Stomach (tissue), 9 donors: ENCODE results near the gene TMEM35A. TPM values are rescaled to one million over a fixed set of nuclear protein-coding genes. Genes with fewer than 3 reads are reported as not detected.

Source experiments
- DNase-seq, 2 donors: peaks; one replicate each; pipeline versions ENCODE4 v3.0.0 to v3.0.0-alpha.2; 2013 to 2019
- H3K27ac ChIP-seq, 5 donors: fragments of 200-600 bp in 4 of 5; sonication (generic) in 4 of 5; one replicate each; pipeline ENCODE4 v1.5.1; 2013 to 2019; ENCODE audit warnings: mild to moderate bottlenecking in 1 of 5, moderate library complexity in 1 of 5
- H3K27me3 ChIP-seq, 3 donors: fragments of 200-600 bp; sonication (generic); one replicate each; pipeline ENCODE4 v1.5.1; 2017 to 2019; ENCODE audit warnings: mixed run types in 1 of 3
- H3K36me3 ChIP-seq, 4 donors: fragments of 200-600 bp; sonication (generic); 1 replicate in 3 of 4; 2 replicates in 1 of 4; pipeline ENCODE4 v1.5.1; 2016 to 2019
- H3K4me1 ChIP-seq, 4 donors: fragments of 200-600 bp; sonication (generic); one replicate each; pipeline ENCODE4 v1.5.1; 2016 to 2019
- H3K4me3 ChIP-seq, 4 donors: fragments of 200-600 bp; sonication (generic) in 3 of 4; one replicate each; pipeline ENCODE4 v1.5.1; 2016 to 2019; ENCODE audit warnings: mild to moderate bottlenecking in 1 of 4
- H3K9me3 ChIP-seq, 4 donors: fragments of 200-600 bp; sonication (generic); one replicate each; pipeline ENCODE4 v1.5.1; 2016 to 2019
- CTCF ChIP-seq, 7 experiments: fragments of 450-650 bp in 4 of 7; fragments of 200-600 bp in 3 of 7; sonication (generic) in 3 of 7; IDR thresholded peaks; one replicate each; pipeline ENCODE4 v1.5.1; 2016 to 2019; ENCODE audit warnings: antibody characterized with exemption in 7 of 7, control low read depth in 2 of 7, mild to moderate bottlenecking in 1 of 7
- EP300 ChIP-seq: sonication (generic); formaldehyde crosslinking; IDR thresholded peaks from one replicate; pipeline ENCODE4 v1.6.1; 2017; ENCODE audit warnings: antibody characterized with exemption
- POLR2A ChIP-seq, 4 donors: fragments of 450-650 bp; IDR thresholded peaks; one replicate each; pipeline ENCODE4 v1.6.1; 2016; ENCODE audit warnings: antibody characterized with exemption in 4 of 4, control low read depth in 2 of 4, mild to moderate bottlenecking in 1 of 4, moderate library complexity in 1 of 4
- POLR2AphosphoS5 ChIP-seq, 3 donors: sonication (generic); formaldehyde crosslinking; IDR thresholded peaks; one replicate each; pipeline ENCODE4 v1.6.1; 2016; ENCODE audit warnings: antibody characterized with exemption in 3 of 3
- WGBS, 5 donors: extraction: QIAGEN DNeasy Blood & Tissue Kit in 3 of 5; methylation state at CpG; one replicate each; pipeline versions ENCODE4 v1.1.5 to v1.1.7; 2013 to 2018; 5-methylcytosine and 5-hydroxymethylcytosine counted together
- intact Hi-C: fragments of 100-400 bp; cut with DNase I; formaldehyde crosslinking; loops from one replicate; pipeline ENCODE4 v1.15.1; 2023; ENCODE audit warnings: low total_unique reads
- polyA plus RNA-seq, 3 donors: library from polyadenylated mRNA; stranded (reverse); fragments of 200-250 nt; gene quantifications; one replicate each; pipeline ENCODE4 v1.2.3, GENCODE V29; 2013
- total RNA-seq, 5 donors: library from RNA; depleted of rRNA; stranded (reverse); fragments of >200 nt; gene quantifications; one replicate each; pipeline versions ENCODE4 v1.1.0 to v1.2.3, GENCODE V29; 2014 to 2016
- donor health status: healthy with polysubstance abuse.
- donor health status: Bipolar disorder and iron deficiency.
- donor health status: healthy.

The TMEM35A gene
- total and polyA plus RNA-seq, 8 donors, result 0.29 to 5.4 (median 4.1) TPM; not detected in 2

DNA sequence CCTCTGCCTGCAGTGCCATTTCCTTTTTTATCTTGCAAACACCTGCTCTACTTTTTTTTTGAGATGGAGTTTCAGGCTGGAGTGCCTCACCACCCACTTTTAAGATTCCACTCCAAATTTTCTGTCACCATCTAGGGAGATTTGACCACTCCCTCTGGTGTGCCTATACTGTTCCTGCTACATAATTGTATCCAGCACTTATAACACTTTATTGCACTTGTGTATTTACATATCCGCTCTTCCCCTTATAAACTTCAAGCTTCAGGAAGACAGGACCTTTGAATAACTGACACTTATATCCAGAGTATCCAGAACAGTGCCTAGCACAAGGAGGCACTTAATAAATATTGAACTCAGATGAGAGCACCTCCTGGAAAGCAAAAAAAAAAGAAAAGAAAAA is 13.1 kb downstream of the TMEM35A start:
- Histone ChIP-seq H3K27ac (no peak overlapping the region), H3K36me3 (no peaks in the 10 kb centered on the region), H3K4me3 (no peak overlapping the region), H3K9me3 (no peaks in the 10 kb centered on the region), H3K4me1 (no peaks in the 10 kb centered on the region), H3K27me3 (no peaks in the 10 kb centered on the region)
- intact Hi-C loops, result no loop called here
- TF ChIP-seq POLR2AphosphoS5 (IDR thresholded peaks at IDR 0.05) (no peak), CTCF (IDR thresholded peaks at IDR 0.05) (no peak), POLR2A (IDR thresholded peaks at IDR 0.05) (no peak), EP300 (no peak)
- WGBS, 5 donors, result 81 to 100% (median 95%) methylated on average over 1 of the region's 1 CpG
- no peak for DNase-seq

DNA sequence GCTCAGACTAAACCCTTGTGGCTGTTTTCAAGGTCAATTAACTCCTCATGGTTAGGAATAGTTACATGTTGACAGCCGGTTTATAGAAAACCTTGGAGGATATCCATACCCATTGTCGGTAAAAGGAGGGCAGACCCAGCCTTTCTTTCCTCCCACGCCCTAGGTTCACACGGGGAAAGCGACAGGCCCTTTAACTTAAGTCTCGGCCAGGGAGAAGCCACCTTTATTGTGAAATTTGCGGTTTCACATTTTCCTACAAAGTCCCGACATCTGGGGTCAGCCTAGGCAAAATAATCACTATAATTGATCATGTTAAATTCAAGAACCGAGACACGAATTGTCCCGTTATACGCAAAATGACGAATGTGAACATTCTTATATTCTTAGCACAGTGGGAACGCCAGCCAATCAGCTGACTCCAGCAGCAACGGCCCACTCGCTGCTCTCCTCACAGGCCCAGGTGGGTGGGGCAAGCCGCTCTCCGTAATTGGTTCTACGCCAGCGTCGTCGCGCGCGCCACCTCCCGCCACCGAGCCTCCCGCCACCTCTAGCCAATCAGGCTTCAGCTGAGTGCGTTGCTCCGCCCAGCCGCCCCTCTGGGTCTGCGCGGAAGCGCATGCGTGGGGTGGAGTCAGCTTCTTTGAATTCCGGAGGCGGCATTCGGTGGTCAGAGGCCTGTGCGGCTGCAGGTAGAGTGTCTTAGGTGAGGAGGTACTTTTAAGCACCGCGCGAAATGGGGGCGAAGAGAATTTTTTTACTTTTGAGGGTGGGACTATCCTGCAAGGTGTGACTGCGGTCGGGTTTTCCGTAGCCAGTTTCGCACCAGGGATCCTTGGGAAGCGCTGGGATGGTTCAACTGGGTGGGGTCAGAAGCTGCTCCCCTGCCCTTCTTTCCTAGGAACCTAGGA is 19.1 kb downstream of the TMEM35A start, which contains the start of gene CENPI:
TSS of gene CENPI (plus strand) at position 659 of the 908 bp plus-strand sequence. CDS start 2,867 bp downstream, outside the sequence.
- TF ChIP-seq POLR2AphosphoS5 (IDR thresholded peaks at IDR 0.05) (peak in 2 of 3 donors; percentile 53 to 57), EP300 (no peak), POLR2A (IDR thresholded peaks at IDR 0.05) (peak in 1 of 4 donors; percentile 43)
- H3K27me3 ChIP-seq, result peaks cover 0 to 3% (median 0%) of the 10 kb centered on the region in 3 donors
- H3K36me3 ChIP-seq, result no peaks in the 10 kb centered on the region
- 0 to 47% (median 5%) methylated on average over 26 to 48 of the region's 48 CpGs for WGBS, 5 donors
- intact Hi-C loops, result no loop called here
- H3K4me3 ChIP-seq, result peak within 1 kb of the TSS; percentile 40 to 48 (median 46)
- H3K27ac ChIP-seq, result peak within 1 kb of the TSS; percentile 54 to 83 (median 77)
- H3K4me1 ChIP-seq, result peaks cover 0 to 8% (median 5%) of the 10 kb centered on the region in 4 donors
- peak; percentile 93 to 98 for DNase-seq
- H3K9me3 ChIP-seq, result no peaks in the 10 kb centered on the region

- Histone ChIP-seq H3K4me1 (no peaks in the 10 kb centered on the region), H3K4me3 (no peak overlapping the region), H3K27me3 (no peaks in the 10 kb centered on the region), H3K27ac (no peak overlapping the region), H3K36me3 (no peaks in the 10 kb centered on the region), H3K9me3 (no peaks in the 10 kb centered on the region)
- no peak for TF ChIP-seq POLR2AphosphoS5 (IDR thresholded peaks at IDR 0.05)
- no peak for TF ChIP-seq EP300
- TF ChIP-seq CTCF (IDR thresholded peaks at IDR 0.05), result no peak
- TF ChIP-seq POLR2A (IDR thresholded peaks at IDR 0.05), result no peak
- intact Hi-C loops, result no loop called here
- 76 to 95% (median 91%) methylated on average over 3 to 4 of the region's 4 CpGs for WGBS, 5 donors
- no peak for DNase-seq
Observed at GRCh38 chrX:101108284-101108683, 29.6 kb downstream of the TMEM35A start.

- H3K4me3 ChIP-seq, result no peak overlapping the region
- intact Hi-C loops, result no loop called here
- DNase-seq, result peak in 1 of 2 donors; percentile 1
- no peak overlapping the region for H3K27ac ChIP-seq
- TF ChIP-seq CTCF (IDR thresholded peaks at IDR 0.05), result no peak
- TF ChIP-seq POLR2A (IDR thresholded peaks at IDR 0.05), result no peak
- TF ChIP-seq EP300, result no peak
- no peak for TF ChIP-seq POLR2AphosphoS5 (IDR thresholded peaks at IDR 0.05)
- no peaks in the 10 kb centered on the region for H3K36me3 ChIP-seq
- no peaks in the 10 kb centered on the region for H3K27me3 ChIP-seq
- WGBS, 5 donors, result 58 to 85% (median 68%) methylated on average over 3 of the region's 3 CpGs
- no peaks in the 10 kb centered on the region for H3K9me3 ChIP-seq
- no peaks in the 10 kb centered on the region for H3K4me1 ChIP-seq
Observed at GRCh38 chrX:101117701-101118100, 39.0 kb downstream of the TMEM35A start.
